ENCODE data around the gene PICALM. TPM values are rescaled to one million over a fixed set of nuclear protein-coding genes. Genes with fewer than 3 reads are reported as not detected.
A peak's percentile ranks its signal among the peaks of the same experiment; 100 is the strongest.

The PICALM gene
- total and polyA plus RNA-seq, 10 of the 15 experiments (the other 5 are each of a cell fraction or from before 2014, with no cell fraction given): 4.3 to 150 (median 41.8) TPM

- TF ChIP-seq TAF1 (IDR thresholded peaks at IDR 0.05; ENCODE audit: borderline replicate concordance, low read depth, low read length): peak; percentile 68; the same call in 1 of the 2 replicates
- TF ChIP-seq MEF2B (IDR thresholded peaks at IDR 0.05; ENCODE audit: partially characterized antibody, poor library complexity, severe bottlenecking): peak; percentile 14
- 0 out of 2 replicates have a peak, but pooled peaks have one; percentile 62 for TF ChIP-seq WRNIP1 (IDR thresholded peaks at IDR 0.05; ENCODE audit: borderline replicate concordance, low read depth, low read length)
- peak; percentile 80 for TF ChIP-seq ATF7 (IDR thresholded peaks at IDR 0.05; ENCODE audit: low read depth)
- TF ChIP-seq NBN (IDR thresholded peaks at IDR 0.05): 0 out of 2 replicates have a peak, but pooled peaks have one; percentile 37
- peak; percentile 99 for TF ChIP-seq RUNX3 (IDR thresholded peaks at IDR 0.05; ENCODE audit: low read length)
- TF ChIP-seq ATF2 (IDR thresholded peaks at IDR 0.05; ENCODE audit: low read length): peak; percentile 84
- peak; percentile 67 for TF ChIP-seq SKIL (IDR thresholded peaks at IDR 0.05; ENCODE audit: low read depth, poor library complexity, severe bottlenecking)
- 0 out of 4 replicates have a peak, but pooled peaks of 1 of the 2 experiments have one; percentile 52 for TF ChIP-seq CEBPB (IDR thresholded peaks at IDR 0.05; ENCODE audit: borderline replicate concordance in 1 of 2, low read depth in 2 of 2, low read length in 2 of 2)
- 0 out of 2 replicates have a peak, but pooled peaks have one; percentile 6 for TF ChIP-seq GATAD2B (conservative IDR thresholded peaks at IDR 0.05; ENCODE audit: low read depth)
- TF ChIP-seq KLF5 (IDR thresholded peaks at IDR 0.05; ENCODE audit: partially characterized antibody): no peak
- TF ChIP-seq YY1 (IDR thresholded peaks at IDR 0.05; ENCODE audit: low read depth, low read length): peak; percentile 74
- TF ChIP-seq IRF4 (IDR thresholded peaks at IDR 0.05; ENCODE audit: low read depth, low read length): peak; percentile 66; the same call in 1 of the 2 replicates
- peak; percentile 65; the same call in 1 of the 2 replicates for TF ChIP-seq CHD2 (IDR thresholded peaks at IDR 0.05; ENCODE audit: borderline replicate concordance, low read depth, low read length)
Measured at GRCh38 chr11:86116386-86116726, 47.5 kb upstream of the PICALM start (continued).

Measured in GM12878 (cell line).